Esophagus (tissue), 2 donors: ENCODE data around the gene ARF6. TPM values are rescaled to one million over a fixed set of nuclear protein-coding genes. Genes with fewer than 3 reads are reported as not detected.
"Not testable (repeated sequence)": the region's sequence is repeated elsewhere in the genome, so short reads cannot be mapped to it uniquely, and the experiment has no call there.

Source experiments
- H3K27ac ChIP-seq, 2 donors: one replicate each; pipeline ENCODE4 v1.5.1; 2013; ENCODE audit warnings: low read depth in 2 of 2, mild to moderate bottlenecking in 2 of 2, inconsistent platforms in 1 of 2, low read length in 1 of 2, moderate library complexity in 1 of 2
- H3K27me3 ChIP-seq, 2 donors: one replicate each; pipeline ENCODE4 v1.6.1; 2013; ENCODE audit warnings: low read length in 2 of 2, control low read depth in 1 of 2, mild to moderate bottlenecking in 1 of 2; ENCODE audit not compliant: insufficient read depth in 2 of 2, control insufficient read depth in 1 of 2
- H3K36me3 ChIP-seq, 2 donors: one replicate each; pipeline ENCODE4 v1.6.1; 2013; ENCODE audit warnings: low read length in 1 of 2; ENCODE audit not compliant: control insufficient read depth in 2 of 2, insufficient read depth in 2 of 2
- H3K4me1 ChIP-seq, 2 donors: one replicate each; pipeline ENCODE4 v1.6.1; 2013; ENCODE audit warnings: low read length in 1 of 2; ENCODE audit not compliant: control insufficient read depth in 2 of 2, insufficient read depth in 2 of 2
- H3K4me3 ChIP-seq, 2 donors: one replicate each; pipeline ENCODE4 v1.5.1; 2013; ENCODE audit warnings: low read length in 2 of 2, mild to moderate bottlenecking in 2 of 2, low read depth in 1 of 2, moderate library complexity in 1 of 2
- H3K9me3 ChIP-seq, 2 donors: one replicate each; pipeline ENCODE4 v1.6.1; 2013; ENCODE audit warnings: mild to moderate bottlenecking in 2 of 2, low read depth in 1 of 2, low read length in 1 of 2, moderate library complexity in 1 of 2; ENCODE audit not compliant: control insufficient read depth in 2 of 2, insufficient read depth in 1 of 2
- WGBS, 2 donors: extraction: QIAGEN DNeasy Blood & Tissue Kit; methylation state at CpG; one replicate each; pipeline ENCODE4 v1.1.7; 2013; 5-methylcytosine and 5-hydroxymethylcytosine counted together
- polyA plus RNA-seq, 2 donors: library from polyadenylated mRNA; stranded (reverse); fragments of 200-250 nt; gene quantifications; one replicate each; pipeline ENCODE4 v1.2.3, GENCODE V29; 2013
- donor health status: healthy with polysubstance abuse.
- donor health status: Bipolar disorder and iron deficiency.

Gene ARF6
- polyA plus RNA-seq, 2 donors, result 80.9 to 112 TPM

DNA sequence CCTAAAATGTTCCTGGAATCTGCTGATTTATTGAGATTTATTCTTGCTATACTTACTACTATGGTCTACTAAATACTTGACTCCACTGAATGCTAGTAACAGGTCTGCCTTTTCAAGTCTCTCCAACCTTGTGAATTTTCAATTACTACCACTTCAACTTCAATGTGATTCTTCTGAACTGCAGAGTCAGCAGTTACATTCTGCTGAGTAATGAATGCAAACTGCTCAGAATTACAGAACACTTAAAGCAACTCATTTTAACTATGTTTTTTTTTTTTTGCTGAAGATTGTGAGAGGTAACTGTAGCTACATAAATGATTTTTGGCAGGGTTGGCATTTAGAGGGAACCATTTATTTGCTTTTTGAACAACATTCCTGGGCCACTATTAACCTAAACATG lies 41.8 kb downstream of the ARF6 start:
- Histone ChIP-seq H3K4me1 (no peaks in the 10 kb centered on the region), H3K9me3 (peaks cover 0 to 2% of the 10 kb centered on the region in 2 donors), H3K4me3 (no peak overlapping the region), H3K27ac (no peak overlapping the region), H3K36me3 (no peaks in the 10 kb centered on the region), H3K27me3 (no peaks in the 10 kb centered on the region)

DNA sequence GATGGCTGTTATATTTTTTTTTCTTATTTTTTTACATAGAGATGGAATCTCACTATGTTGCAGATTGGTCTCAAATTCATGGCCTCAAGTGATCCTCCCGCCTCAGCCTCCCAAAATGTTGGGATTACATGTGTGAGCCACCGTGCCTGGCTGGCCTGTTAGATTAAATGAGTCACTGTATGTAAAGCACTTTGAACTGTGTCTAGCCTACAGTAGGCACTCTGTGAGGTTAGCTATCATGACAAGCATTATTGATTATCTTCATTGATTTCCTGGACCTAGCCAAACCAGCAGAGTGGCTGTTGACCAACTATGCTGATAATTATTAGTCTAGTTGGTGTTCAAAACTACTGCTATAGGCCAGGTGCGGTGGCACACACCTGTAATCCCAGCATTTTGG lies 42.6 kb downstream of the ARF6 start:
- Histone ChIP-seq H3K4me3 (no peak overlapping the region), H3K9me3 (peaks cover 0 to 2% of the 10 kb centered on the region in 2 donors), H3K4me1 (no peaks in the 10 kb centered on the region), H3K36me3 (no peaks in the 10 kb centered on the region), H3K27ac (no peak overlapping the region), H3K27me3 (no peaks in the 10 kb centered on the region)
- WGBS, 2 donors, result 88 to 96% methylated on average over 3 of the region's 3 CpGs

DNA sequence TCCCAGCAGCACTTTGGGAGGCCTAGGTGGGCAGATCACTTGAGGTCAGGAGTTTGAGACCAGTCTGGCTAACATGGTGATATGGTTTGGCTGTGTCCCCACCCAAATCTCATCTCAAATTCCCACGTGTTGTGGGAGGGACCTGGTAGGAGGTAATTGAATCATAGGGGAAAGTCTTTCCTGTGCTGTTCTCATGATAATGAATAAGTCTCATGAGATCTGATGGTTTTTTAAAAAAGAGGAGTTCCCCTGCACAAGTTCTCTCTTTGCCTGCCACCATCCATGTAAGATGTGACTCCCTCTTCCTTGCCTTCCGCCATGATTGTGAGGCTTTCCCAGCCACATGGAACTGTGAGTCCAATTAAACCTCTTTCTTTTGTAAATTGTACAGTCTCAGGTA lies 43.4 kb downstream of the ARF6 start:
- H3K36me3 ChIP-seq, H3K4me1 ChIP-seq, H3K27me3 ChIP-seq, H3K4me3 ChIP-seq, H3K27ac ChIP-seq, H3K9me3 ChIP-seq: not testable (repeated sequence)
- 86 to 89% methylated on average over 2 of the region's 2 CpGs for WGBS, 2 donors

DNA sequence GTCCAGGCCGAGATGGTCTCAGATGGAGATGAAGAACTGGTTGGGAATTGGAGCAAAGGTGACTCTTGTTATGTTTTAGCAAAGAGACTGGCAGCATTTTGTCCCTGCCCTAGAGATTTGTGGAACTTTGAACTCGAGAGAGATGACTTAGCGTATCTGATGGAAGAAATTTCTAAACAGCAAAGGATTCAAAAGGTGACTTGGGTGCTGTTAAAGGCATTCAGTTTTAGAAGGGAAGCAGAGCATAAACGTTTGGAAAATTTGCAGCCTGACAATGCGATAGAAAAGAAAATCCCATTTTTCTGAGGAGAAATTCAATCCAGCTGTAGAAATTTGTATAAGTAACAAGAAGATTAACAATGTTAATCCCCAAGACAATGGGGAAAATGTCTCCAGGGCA lies 44.0 kb downstream of the ARF6 start:
- not testable (repeated sequence) for H3K9me3 ChIP-seq, H3K27ac ChIP-seq, H3K4me1 ChIP-seq, H3K36me3 ChIP-seq, H3K27me3 ChIP-seq, H3K4me3 ChIP-seq
- 82 to 89% methylated on average over 5 of the region's 5 CpGs for WGBS, 2 donors

DNA sequence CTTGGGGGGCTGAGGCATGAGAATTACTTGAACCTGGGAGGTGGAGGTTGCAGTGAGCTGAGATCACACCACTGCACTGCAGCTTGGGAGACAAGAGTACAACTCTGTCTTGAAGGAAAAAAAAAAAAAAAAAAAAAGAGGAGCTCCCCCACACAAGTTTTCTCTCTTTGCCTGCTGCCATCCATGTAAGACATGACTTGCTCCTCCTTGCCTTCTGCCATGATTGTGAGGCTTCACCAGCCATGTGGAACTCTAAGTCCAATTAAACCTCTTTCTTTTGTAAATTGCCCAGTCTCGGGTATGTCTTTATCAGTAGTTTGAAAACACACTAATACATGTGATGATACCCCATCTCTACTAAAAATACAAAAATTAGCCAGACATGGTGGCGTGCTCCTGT lies 46.3 kb downstream of the ARF6 start:
- not testable (repeated sequence) for H3K36me3 ChIP-seq, H3K27me3 ChIP-seq, H3K4me3 ChIP-seq, H3K27ac ChIP-seq, H3K9me3 ChIP-seq, H3K4me1 ChIP-seq
- 95 to 97% methylated on average over 2 of the region's 2 CpGs for WGBS, 2 donors

DNA sequence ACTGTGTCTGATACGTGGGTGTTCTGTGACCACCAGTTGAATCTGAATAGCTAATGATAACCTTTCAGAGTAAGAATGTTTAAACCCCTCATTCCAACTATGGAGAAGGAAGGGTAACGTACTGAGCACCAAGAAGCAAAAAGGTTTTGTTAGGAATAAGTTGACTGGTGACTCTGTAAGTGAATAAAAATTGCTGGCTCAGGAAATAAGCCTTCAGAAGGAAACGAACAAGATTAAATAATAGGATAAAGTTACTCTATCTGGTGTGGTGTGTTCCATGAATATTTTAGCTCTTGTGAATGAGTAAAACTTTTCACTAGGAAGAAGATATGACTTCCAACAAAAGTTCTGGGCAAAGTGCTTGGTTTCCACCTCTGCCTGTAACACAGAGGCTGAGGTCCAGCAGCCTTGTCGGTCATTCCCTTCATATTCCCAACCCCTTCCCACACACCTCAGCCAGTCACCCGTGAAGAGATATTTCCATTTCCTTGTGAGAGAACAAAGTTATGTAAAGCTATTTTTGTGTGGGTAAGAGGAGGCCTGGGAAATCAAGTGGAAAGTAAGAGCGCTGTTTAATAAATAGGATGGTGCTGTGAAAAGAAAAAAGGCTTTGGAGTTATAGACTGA lies 47.1 kb downstream of the ARF6 start:
- peaks cover 0 to 2% of the 10 kb centered on the region in 2 donors for H3K9me3 ChIP-seq
- WGBS, 2 donors, result 58 to 71% methylated on average over 6 of the region's 6 CpGs
- H3K27ac ChIP-seq, result peak overlapping the region; percentile 65 to 67
- H3K4me1 ChIP-seq, result peaks cover 0 to 4% of the 10 kb centered on the region in 2 donors
- H3K36me3 ChIP-seq, result no peaks in the 10 kb centered on the region
- no peaks in the 10 kb centered on the region for H3K27me3 ChIP-seq
- no peak overlapping the region for H3K4me3 ChIP-seq

DNA sequence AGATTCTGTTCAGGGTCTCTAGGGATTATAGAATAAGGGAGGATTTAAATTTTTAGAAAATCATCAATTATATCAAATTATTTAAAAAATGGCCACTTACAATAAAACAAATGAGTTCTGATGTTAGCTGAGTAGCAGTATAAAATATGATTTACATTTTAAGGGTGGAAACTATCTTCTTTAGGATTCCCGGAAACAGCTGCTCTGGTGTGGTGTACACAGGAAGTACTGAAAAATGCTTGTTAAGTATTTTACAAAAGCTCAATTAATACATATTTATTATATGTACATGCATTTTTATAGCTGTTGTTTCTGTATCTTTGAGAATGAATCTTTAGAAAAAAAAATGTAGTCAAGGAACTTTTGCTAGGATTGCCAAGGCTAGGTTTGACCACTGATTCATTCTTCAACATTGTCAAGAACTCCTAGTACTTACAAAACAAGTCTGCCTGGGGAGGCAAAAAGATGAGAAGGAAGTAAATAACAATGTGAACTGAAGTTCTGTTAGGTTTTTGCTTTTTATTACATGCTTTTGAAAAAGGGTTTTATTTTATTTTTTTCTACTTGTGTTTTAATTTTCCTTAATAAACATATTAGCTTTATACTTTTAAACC lies 48.0 kb downstream of the ARF6 start:
- Histone ChIP-seq H3K27me3 (no peaks in the 10 kb centered on the region), H3K27ac (no peak overlapping the region), H3K9me3 (peaks cover 0 to 2% of the 10 kb centered on the region in 2 donors), H3K4me3 (no peak overlapping the region), H3K4me1 (peaks cover 4 to 6% of the 10 kb centered on the region in 2 donors), H3K36me3 (no peaks in the 10 kb centered on the region)
- 57 to 67% methylated on average over 1 of the region's 1 CpG for WGBS, 2 donors

DNA sequence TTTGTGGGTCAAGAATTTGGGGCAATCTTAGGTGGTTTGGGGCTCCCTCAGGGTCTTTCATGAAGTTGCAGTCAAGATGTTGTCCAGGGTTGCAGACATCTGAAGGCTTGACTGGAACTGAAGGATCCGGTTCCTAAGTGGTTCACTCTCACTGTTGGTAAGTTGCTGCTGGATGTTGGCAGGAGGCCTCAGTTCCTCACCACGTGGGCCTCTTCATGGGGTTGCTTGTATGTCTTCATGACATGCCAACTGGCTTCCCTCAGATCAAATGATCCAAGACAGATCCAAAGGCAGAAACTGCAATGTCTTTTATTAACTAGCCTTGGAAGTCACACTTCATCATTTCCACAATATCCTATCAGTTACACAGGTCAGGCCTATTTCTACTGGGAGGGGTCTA lies 49.2 kb downstream of the ARF6 start:
- 46 to 52% methylated on average over 2 of the region's 2 CpGs for WGBS, 2 donors
- H3K4me1 ChIP-seq, result peaks cover 4 to 9% of the 10 kb centered on the region in 2 donors
- H3K4me3 ChIP-seq, result no peak overlapping the region
- no peak overlapping the region for H3K27ac ChIP-seq
- no peaks in the 10 kb centered on the region for H3K36me3 ChIP-seq
- peaks cover 0 to 2% of the 10 kb centered on the region in 2 donors for H3K9me3 ChIP-seq
- no peaks in the 10 kb centered on the region for H3K27me3 ChIP-seq

DNA sequence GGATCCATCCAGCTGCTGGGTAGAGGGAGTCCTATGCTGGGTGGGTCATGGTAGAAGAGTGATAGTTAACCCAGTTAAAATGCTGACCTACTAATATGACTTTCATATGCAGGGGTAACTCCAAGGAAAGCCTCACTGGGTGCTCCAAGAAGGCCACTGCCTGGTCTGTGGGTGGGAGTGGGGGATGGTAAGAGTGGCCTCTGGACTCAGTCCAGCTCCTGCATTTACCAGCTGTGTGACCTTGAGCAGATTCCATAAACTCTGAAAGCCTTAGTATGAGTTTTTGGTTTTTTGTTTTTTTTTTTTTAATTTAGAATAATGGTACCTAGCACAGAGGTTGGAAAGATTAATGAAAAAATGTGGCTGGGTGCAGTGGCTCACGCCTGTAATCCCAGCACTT lies 51.6 kb downstream of the ARF6 start:
- no peak overlapping the region for H3K4me3 ChIP-seq
- no peaks in the 10 kb centered on the region for H3K9me3 ChIP-seq
- no peaks in the 10 kb centered on the region for H3K27me3 ChIP-seq
- no peak overlapping the region for H3K27ac ChIP-seq
- peaks cover 4 to 9% of the 10 kb centered on the region in 2 donors for H3K4me1 ChIP-seq
- no peaks in the 10 kb centered on the region for H3K36me3 ChIP-seq
- 67 to 76% methylated on average over 1 of the region's 1 CpG for WGBS, 2 donors
